Urinary bladder (tissue), 4 donors: ENCODE data around the gene GPX1. TPM values are rescaled to one million over a fixed set of nuclear protein-coding genes. Genes with fewer than 3 reads are reported as not detected.
"Not testable (repeated sequence)": the region's sequence is repeated elsewhere in the genome, so short reads cannot be mapped to it uniquely, and the experiment has no call there.

Experiments used
- DNase-seq: peaks from one replicate; pipeline ENCODE4 v3.0.0-alpha.2; 2015; ENCODE audit errors: extremely low spot score
- H3K27ac ChIP-seq: one replicate; pipeline ENCODE4 v1.5.1; 2013; ENCODE audit warnings: low read depth, mild to moderate bottlenecking, moderate library complexity
- H3K36me3 ChIP-seq: one replicate; pipeline ENCODE4 v1.6.1; 2013; ENCODE audit warnings: mild to moderate bottlenecking, moderate library complexity; ENCODE audit not compliant: insufficient read depth
- H3K4me1 ChIP-seq: one replicate; pipeline ENCODE4 v1.6.1; 2013; ENCODE audit warnings: mild to moderate bottlenecking, moderate library complexity; ENCODE audit not compliant: insufficient read depth
- H3K4me3 ChIP-seq: one replicate; pipeline ENCODE4 v1.5.1; 2013; ENCODE audit warnings: low read depth, low read length
- WGBS: extraction: QIAGEN DNeasy Blood & Tissue Kit; methylation state at CpG from one replicate; pipeline ENCODE4 v1.1.7; 2013; 5-methylcytosine and 5-hydroxymethylcytosine counted together
- polyA plus RNA-seq: library from polyadenylated mRNA; stranded (reverse); fragments of 200-250 nt; gene quantifications from one replicate; pipeline ENCODE4 v1.2.3, GENCODE V29; 2013
- total RNA-seq: library from RNA; depleted of rRNA; stranded (reverse); fragments of >200 nt; gene quantifications from one replicate; pipeline ENCODE4 v1.2.3, GENCODE V29; 2014
- donor health status: healthy with polysubstance abuse.
- donor health status: healthy.

The GPX1 gene
- 49.2 TPM for total RNA-seq
- 411 TPM for polyA plus RNA-seq

GRCh38 chr3:49358217-49358883, at the start of gene GPX1:
Gene GPX1, minus strand, starts transcription at chr3:49358353. Its CDS starts 75 bp downstream, at chr3:49358278.
- 1% methylated on average over 46 of the region's 46 CpGs for WGBS
- H3K4me1 ChIP-seq: peaks cover 2% of the 10 kb centered on the region
- peak within 1 kb of the TSS; percentile 84 for H3K4me3 ChIP-seq
- H3K27ac ChIP-seq: peak within 1 kb of the TSS; percentile 92
- peaks cover 4% of the 10 kb centered on the region for H3K36me3 ChIP-seq
- peak; percentile 89 for DNase-seq

GRCh38 chr3:49406571-49407565, 48.7 kb upstream of the GPX1 start:
- Histone ChIP-seq H3K27ac (no peak overlapping the region), H3K4me1 (peaks cover 1% of the 10 kb centered on the region), H3K4me3 (no peak overlapping the region), H3K36me3 (peaks cover under 1% of the 10 kb centered on the region)
- WGBS: 67% methylated on average over 17 of the region's 17 CpGs
- DNase-seq: no peak

GRCh38 chr3:49405570-49405969, 47.4 kb upstream of the GPX1 start:
- H3K4me1 ChIP-seq, H3K36me3 ChIP-seq, DNase-seq, H3K4me3 ChIP-seq: not testable (repeated sequence)
- WGBS: 25% methylated on average over 9 of the region's 9 CpGs
- peak overlapping the region; percentile 10 for H3K27ac ChIP-seq

- no peak overlapping the region for H3K27ac ChIP-seq
- no peak for DNase-seq
- peaks cover 2% of the 10 kb centered on the region for H3K36me3 ChIP-seq
- H3K4me3 ChIP-seq: no peak overlapping the region
- peaks cover 1% of the 10 kb centered on the region for H3K4me1 ChIP-seq
- WGBS: 96% methylated on average over 5 of the region's 5 CpGs
These were observed 45.7 kb upstream of the GPX1 start for GRCh38 chr3:49403891-49404290.

GRCh38 chr3:49401766-49402165, 43.6 kb upstream of the GPX1 start:
- Histone ChIP-seq H3K27ac (no peak overlapping the region), H3K4me1 (peaks cover 1% of the 10 kb centered on the region), H3K4me3 (no peak overlapping the region), H3K36me3 (peaks cover 2% of the 10 kb centered on the region)
- WGBS: 64% methylated on average over 2 of the region's 2 CpGs
- DNase-seq: no peak

- Histone ChIP-seq H3K36me3 (peaks cover 2% of the 10 kb centered on the region), H3K4me1 (peaks cover 1% of the 10 kb centered on the region), H3K27ac (no peak overlapping the region), H3K4me3 (no peak overlapping the region)
- DNase-seq: no peak
- 97% methylated on average over 3 of the region's 3 CpGs for WGBS
These were observed 41.3 kb upstream of the GPX1 start for GRCh38 chr3:49399461-49399860.

- DNase-seq: no peak
- no peaks in the 10 kb centered on the region for H3K4me1 ChIP-seq
- no peak overlapping the region for H3K4me3 ChIP-seq
- peaks cover 2% of the 10 kb centered on the region for H3K36me3 ChIP-seq
- H3K27ac ChIP-seq: no peak overlapping the region
- WGBS: 55% methylated on average over 4 of the region's 4 CpGs
These were observed 39.3 kb upstream of the GPX1 start for GRCh38 chr3:49397470-49397869.

- DNase-seq, H3K4me3 ChIP-seq, H3K4me1 ChIP-seq, H3K27ac ChIP-seq, H3K36me3 ChIP-seq: not testable (repeated sequence)
- 94% methylated on average over 10 of the region's 10 CpGs for WGBS
These were observed 33.2 kb upstream of the GPX1 start for GRCh38 chr3:49391310-49391709.

GRCh38 chr3:49389297-49389696, 31.1 kb upstream of the GPX1 start:
- Histone ChIP-seq H3K4me1 (peaks cover 1% of the 10 kb centered on the region), H3K4me3 (no peak overlapping the region), H3K36me3 (no peaks in the 10 kb centered on the region), H3K27ac (no peak overlapping the region)
- WGBS: 98% methylated on average over 6 of the region's 6 CpGs
- no peak for DNase-seq

- Histone ChIP-seq H3K36me3 (no peaks in the 10 kb centered on the region), H3K4me1 (peaks cover 1% of the 10 kb centered on the region), H3K4me3 (no peak overlapping the region), H3K27ac (no peak overlapping the region)
- no peak for DNase-seq
- WGBS: 90% methylated on average over 1 of the region's 1 CpG
These were observed 30.2 kb upstream of the GPX1 start for GRCh38 chr3:49388289-49388820.

GRCh38 chr3:49387721-49388120, 29.6 kb upstream of the GPX1 start:
- Histone ChIP-seq H3K4me3 (no peak overlapping the region), H3K36me3 (no peaks in the 10 kb centered on the region), H3K4me1 (peaks cover 1% of the 10 kb centered on the region), H3K27ac (no peak overlapping the region)
- 95% methylated on average over 2 of the region's 2 CpGs for WGBS
- DNase-seq: no peak

- H3K4me3 ChIP-seq: no peak overlapping the region
- 81% methylated on average over 11 of the region's 11 CpGs for WGBS
- no peak overlapping the region for H3K27ac ChIP-seq
- DNase-seq: no peak
- H3K4me1 ChIP-seq: peaks cover 1% of the 10 kb centered on the region
- no peaks in the 10 kb centered on the region for H3K36me3 ChIP-seq
These were observed 28.1 kb upstream of the GPX1 start for GRCh38 chr3:49386056-49386756.

- WGBS: 90% methylated on average over 1 of the region's 1 CpG
- Histone ChIP-seq H3K4me3 (no peak overlapping the region), H3K27ac (no peak overlapping the region), H3K36me3 (no peaks in the 10 kb centered on the region), H3K4me1 (peaks cover 1% of the 10 kb centered on the region)
- DNase-seq: no peak
These were observed 27.5 kb upstream of the GPX1 start for GRCh38 chr3:49385617-49386016.
